ENCODE results near the gene TMEM121B. TPM values are rescaled to one million over a fixed set of nuclear protein-coding genes. Genes with fewer than 3 reads are reported as not detected.

TMEM121B gene
- total RNA-seq, 6 experiments from 2014 or later: 0.05 to 0.33 (median 0.19) TPM

DNA sequence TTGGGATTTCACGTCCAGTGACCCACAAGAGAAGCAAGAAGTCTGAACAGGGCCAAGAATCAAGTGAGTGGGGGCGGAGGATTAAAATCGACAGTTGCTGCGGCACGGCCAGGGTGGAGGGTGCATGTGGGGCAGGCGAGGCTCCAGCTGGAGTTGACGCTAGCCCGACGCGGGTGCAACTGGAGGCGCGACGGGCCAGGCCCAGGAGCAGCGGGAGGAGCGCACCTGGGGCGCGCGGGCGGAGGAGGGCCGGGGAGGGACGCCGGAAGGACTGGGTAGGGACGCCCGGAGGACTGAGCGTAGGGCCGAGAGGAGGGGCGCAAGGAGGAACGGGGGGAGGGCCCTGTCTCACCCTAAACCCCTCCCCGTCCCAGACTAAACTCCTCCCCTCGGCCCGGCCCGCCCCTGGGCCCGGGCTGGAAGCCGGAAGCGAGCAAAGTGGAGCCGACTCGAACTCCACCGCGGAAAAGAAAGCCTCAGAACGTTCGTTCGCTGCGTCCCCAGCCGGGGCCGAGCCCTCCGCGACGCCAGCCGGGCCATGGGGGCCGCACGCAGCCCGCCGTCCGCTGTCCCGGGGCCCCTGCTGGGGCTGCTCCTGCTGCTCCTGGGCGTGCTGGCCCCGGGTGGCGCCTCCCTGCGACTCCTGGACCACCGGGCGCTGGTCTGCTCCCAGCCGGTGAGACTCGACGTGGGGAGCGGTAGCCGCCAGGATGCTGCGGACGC is 36.4 kb downstream of the TMEM121B start, which contains the start of gene IL17RA:
IL17RA (plus strand) TSS at position 447 of the 723 bp plus-strand sequence; CDS start at position 539, 92 bp downstream.
- WGBS (ENCODE audit: insufficient coverage, low coverage, low lambda C conversion rate, missing lambda C conversion rate): under 1% methylated on average over 17 of the region's 68 CpGs
- Histone ChIP-seq H3K4me3 (peak within 1 kb of the TSS; percentile 97 to 99 (median 99)), H3K36me3 (no peaks in the 10 kb centered on the region), H3K27ac (peak within 1 kb of the TSS; percentile 72 to 90 (median 88)), H3K27me3 (no peaks in the 10 kb centered on the region), H3K4me1 (no peaks in the 10 kb centered on the region), H3K9me3 (no peaks in the 10 kb centered on the region)
- DNase-seq (peak; percentile 94 to 96 (median 96)), ATAC-seq (peak; percentile 99 to 100 (median 99))
- TF ChIP-seq POLR2A (IDR thresholded peaks at IDR 0.05): peak; percentile 87
- TF ChIP-seq, protein P1, sequence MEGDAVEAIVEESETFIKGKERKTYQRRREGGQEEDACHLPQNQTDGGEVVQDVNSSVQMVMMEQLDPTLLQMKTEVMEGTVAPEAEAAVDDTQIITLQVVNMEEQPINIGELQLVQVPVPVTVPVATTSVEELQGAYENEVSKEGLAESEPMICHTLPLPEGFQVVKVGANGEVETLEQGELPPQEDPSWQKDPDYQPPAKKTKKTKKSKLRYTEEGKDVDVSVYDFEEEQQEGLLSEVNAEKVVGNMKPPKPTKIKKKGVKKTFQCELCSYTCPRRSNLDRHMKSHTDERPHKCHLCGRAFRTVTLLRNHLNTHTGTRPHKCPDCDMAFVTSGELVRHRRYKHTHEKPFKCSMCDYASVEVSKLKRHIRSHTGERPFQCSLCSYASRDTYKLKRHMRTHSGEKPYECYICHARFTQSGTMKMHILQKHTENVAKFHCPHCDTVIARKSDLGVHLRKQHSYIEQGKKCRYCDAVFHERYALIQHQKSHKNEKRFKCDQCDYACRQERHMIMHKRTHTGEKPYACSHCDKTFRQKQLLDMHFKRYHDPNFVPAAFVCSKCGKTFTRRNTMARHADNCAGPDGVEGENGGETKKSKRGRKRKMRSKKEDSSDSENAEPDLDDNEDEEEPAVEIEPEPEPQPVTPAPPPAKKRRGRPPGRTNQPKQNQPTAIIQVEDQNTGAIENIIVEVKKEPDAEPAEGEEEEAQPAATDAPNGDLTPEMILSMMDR (IDR thresholded peaks at IDR 0.05): no peak
- intact Hi-C loops (cut with DNase I): loop anchor here in 1 of 2 donors (10.0 kb wide), 1 partner anchor 80 kb away; no protein-coding TSS in a partner anchor

DNA sequence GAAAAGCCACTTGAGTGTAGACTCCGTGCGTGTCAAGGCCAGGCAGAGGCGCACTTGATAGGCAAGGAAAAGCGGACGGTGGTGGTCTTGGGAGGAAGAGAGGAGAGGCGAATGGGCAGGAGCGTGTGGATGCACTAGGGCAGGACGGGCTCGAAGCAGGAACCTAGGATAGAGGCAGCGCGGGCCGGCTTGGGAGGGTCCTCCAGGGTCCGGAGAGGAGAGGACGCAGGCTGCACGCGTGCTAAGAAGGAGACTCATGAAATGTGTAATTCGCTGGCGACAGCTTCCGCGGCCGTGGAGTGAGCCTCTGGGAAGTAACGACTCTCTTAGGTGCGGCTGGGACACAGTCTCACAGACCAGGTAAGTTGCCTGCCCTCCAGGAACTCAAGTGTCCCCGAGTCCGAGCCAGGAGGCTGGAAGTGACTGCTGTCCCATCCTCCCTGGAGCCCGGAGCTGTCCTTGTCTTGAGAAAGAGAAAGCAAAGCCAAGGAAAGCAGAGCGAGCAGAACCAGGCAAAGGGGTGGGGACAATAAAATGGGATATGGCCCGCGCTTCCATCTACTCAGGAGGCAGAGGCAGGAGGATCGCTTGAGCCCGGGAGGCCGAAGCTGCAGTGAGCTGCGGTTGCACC is 37.2 kb downstream of the TMEM121B start:
- Histone ChIP-seq H3K9me3 (no peaks in the 10 kb centered on the region), H3K4me1 (no peaks in the 10 kb centered on the region), H3K27ac (no peak overlapping the region), H3K4me3 (peak overlapping the region in 2 of 3 donors; percentile 97 to 99), H3K36me3 (no peaks in the 10 kb centered on the region), H3K27me3 (no peaks in the 10 kb centered on the region)
- intact Hi-C loops (cut with DNase I): loop anchor here in 1 of 2 donors (10.0 kb wide), 1 partner anchor 81 kb away; no protein-coding TSS in a partner anchor
- ATAC-seq (no peak), DNase-seq (peak in 2 of 3 donors; percentile 28 to 56)
- TF ChIP-seq, protein P1 (IDR thresholded peaks at IDR 0.05): no peak
- TF ChIP-seq POLR2A (IDR thresholded peaks at IDR 0.05): no peak
- 92% methylated on average over 13 of the region's 33 CpGs for WGBS (ENCODE audit: insufficient coverage, low coverage, low lambda C conversion rate, missing lambda C conversion rate)

DNA sequence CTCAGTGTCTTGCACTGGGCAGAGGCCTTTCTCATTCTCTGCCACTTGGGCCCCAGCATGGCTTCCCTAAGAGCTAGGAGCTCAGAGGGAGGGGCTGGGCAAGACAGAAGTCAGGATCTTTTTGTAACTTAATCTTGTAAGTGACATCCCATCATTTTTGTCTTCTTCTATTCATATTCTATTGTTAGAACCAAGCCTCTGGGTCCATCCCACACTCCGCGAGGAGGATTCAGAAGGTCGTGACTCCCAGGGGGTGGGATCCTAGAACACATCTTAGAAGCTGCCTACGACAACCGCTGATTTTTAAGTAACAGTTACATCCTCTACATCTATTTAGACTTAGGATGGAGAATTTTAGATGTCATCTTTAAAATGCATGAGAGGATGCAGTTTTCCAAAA is 37.9 kb downstream of the TMEM121B start:
- Histone ChIP-seq H3K27me3 (no peaks in the 10 kb centered on the region), H3K4me1 (no peaks in the 10 kb centered on the region), H3K36me3 (no peaks in the 10 kb centered on the region), H3K4me3 (no peak overlapping the region), H3K27ac (no peak overlapping the region), H3K9me3 (no peaks in the 10 kb centered on the region)
- DNase-seq: no peak
- intact Hi-C loops (cut with DNase I): loop anchor here in 1 of 2 donors (10.0 kb wide), 1 partner anchor 82 kb away; no protein-coding TSS in a partner anchor
- ATAC-seq: no peak
- TF ChIP-seq, protein P1 (IDR thresholded peaks at IDR 0.05): no peak
- no peak for TF ChIP-seq POLR2A (IDR thresholded peaks at IDR 0.05)
- 98% methylated on average over 5 of the region's 5 CpGs for WGBS (ENCODE audit: insufficient coverage, low coverage, low lambda C conversion rate, missing lambda C conversion rate)

DNA sequence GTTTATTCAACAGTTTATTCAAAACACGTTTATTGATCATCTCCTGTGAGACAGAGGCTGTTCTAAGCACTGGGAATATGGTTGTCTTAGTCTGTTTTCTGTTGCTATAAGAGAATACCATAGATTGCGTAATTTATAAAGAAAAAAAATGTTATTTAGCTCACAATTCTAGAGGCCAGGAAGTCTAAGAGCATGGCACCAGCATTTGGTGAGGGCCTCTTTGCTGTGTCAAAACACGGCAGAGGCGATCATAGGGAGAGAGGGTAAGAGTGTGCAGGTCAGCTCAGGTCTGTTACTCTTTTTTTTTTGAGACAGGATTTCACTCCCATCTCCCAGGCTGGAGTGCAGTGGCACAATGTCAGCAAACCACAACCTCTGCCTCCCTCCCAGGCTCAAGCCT is 41.6 kb downstream of the TMEM121B start:
- intact Hi-C loops (cut with DNase I): no loop called here
- ATAC-seq (no peak), DNase-seq (no peak)
- WGBS (ENCODE audit: insufficient coverage, low coverage, low lambda C conversion rate, missing lambda C conversion rate): 79% methylated on average over 4 of the region's 4 CpGs
- Histone ChIP-seq H3K9me3 (no peaks in the 10 kb centered on the region), H3K27me3 (no peaks in the 10 kb centered on the region), H3K27ac (no peak overlapping the region), H3K4me3 (no peak overlapping the region), H3K4me1 (no peaks in the 10 kb centered on the region), H3K36me3 (no peaks in the 10 kb centered on the region)
- TF ChIP-seq POLR2A (IDR thresholded peaks at IDR 0.05): no peak
- TF ChIP-seq, protein P1 (IDR thresholded peaks at IDR 0.05): no peak

All from right lobe of liver (tissue), 6 donors.